ENCODE results near the gene MINDY4. TPM values are rescaled to one million over a fixed set of nuclear protein-coding genes. Genes with fewer than 3 reads are reported as not detected.
A peak's percentile ranks its signal among the peaks of the same experiment; 100 is the strongest.

Gene MINDY4
- polyA plus RNA-seq, 3 donors, result 0.15 to 0.17 TPM; not detected in 1

DNA sequence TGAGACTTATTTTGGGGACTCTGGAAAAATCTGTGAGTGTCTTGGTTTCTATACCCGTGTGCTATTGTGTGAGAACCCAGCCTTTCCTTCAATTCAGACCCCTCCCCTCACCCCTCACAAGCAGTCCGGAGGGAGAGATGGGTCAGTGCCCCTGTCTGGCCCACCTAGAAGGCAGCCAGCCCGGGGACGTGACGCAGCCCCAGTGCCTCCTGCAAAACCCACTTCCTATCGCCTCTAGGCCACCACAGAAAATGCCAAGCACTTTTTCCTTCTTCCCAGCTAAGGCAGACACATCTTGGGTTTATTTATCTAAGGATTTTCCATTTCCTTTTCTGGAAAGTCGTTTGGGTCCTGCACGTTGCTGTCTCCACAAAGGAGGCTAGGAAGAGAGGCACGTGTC is 128.8 kb downstream of the MINDY4 start:
- WGBS (ENCODE audit: insufficient coverage), result 67% methylated on average over 5 of the region's 9 CpGs
- H3K27ac ChIP-seq (ENCODE audit: low read depth in 1 of 2, low read length in 2 of 2), result no peak overlapping the region
- H3K9me3 Mint-ChIP-seq, result peaks cover 0 to 2% (median 0%) of the 10 kb centered on the region in 7 donors

DNA sequence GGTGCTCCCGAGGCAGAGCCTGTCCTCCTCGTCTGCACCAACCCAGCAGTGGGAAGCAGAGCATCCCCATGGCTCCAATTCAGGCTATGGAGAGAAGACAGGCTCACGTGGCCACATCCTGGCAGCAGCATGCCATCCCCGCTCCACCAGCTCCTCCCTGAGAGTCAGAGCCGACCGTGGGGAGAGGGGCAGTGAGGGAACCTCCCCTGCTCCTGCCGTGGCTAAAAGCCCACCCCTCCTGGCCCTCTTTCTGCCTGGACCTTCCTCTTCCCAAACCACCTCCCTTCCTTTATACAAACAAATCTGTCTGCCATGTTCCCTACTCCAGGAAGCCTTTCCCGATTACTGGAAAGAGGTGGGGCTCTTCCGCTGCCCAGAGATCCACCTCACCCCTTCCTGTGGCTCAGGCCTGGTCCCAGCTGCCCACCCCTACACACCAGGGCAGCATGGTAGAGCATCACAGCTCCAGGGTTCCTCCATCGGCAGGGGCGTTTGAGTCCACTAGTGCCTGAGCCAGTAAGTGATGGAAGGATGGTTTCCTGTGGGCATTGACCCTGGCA is 129.7 kb downstream of the MINDY4 start:
- Histone ChIP-seq H3K27ac (ENCODE audit: low read depth in 1 of 2, low read length in 2 of 2) (no peak overlapping the region), H3K4me2 (replicated peaks; ENCODE audit: extremely low read depth, low read length, poor library complexity, severe bottlenecking) (no peak overlapping the region), H3K79me2 (ENCODE audit: insufficient read depth, low read length) (no peaks in the 10 kb centered on the region), H3K4me3 (replicated peaks in 1 of 3; ENCODE audit: low read depth in 2 of 3, low read length in 3 of 3) (no peak overlapping the region), H3K9me3 (replicated peaks in 1 of 2; ENCODE audit: control insufficient read depth in 1 of 2, insufficient read depth in 1 of 2, low read length in 2 of 2) (no peaks in the 10 kb centered on the region), H2AFZ (ENCODE audit: insufficient read depth, low read depth, low read length, poor library complexity, severe bottlenecking) (no peak overlapping the region), H3K4me1 (ENCODE audit: control insufficient read depth in 1 of 2, insufficient read depth in 2 of 2, low read length in 2 of 2) (no peaks in the 10 kb centered on the region), H3K36me3 (replicated peaks in 1 of 2; ENCODE audit: control insufficient read depth in 1 of 2, insufficient read depth in 2 of 2, low read length in 2 of 2) (no peaks in the 10 kb centered on the region), H3K27me3 (ENCODE audit: control insufficient read depth in 2 of 2, insufficient read depth in 2 of 2, low read length in 2 of 2) (no peaks in the 10 kb centered on the region), H3K9ac (ENCODE audit: insufficient read depth, low read length, poor library complexity, severe bottlenecking) (no peak overlapping the region), H4K20me1 (ENCODE audit: insufficient read depth, low read length) (no peaks in the 10 kb centered on the region)
- peak overlapping the region in 1 of 7 donors; percentile 15 for H3K27ac Mint-ChIP-seq
- peaks cover 2 to 3% (median 3%) of the 10 kb centered on the region in 3 donors for H3K27me3 Mint-ChIP-seq (ENCODE audit: low read depth in 3 of 3)
- intact Hi-C loops (cut with micrococcal nuclease), result no loop called here
- no peak for DNase-seq
- no peak overlapping the region for H3K4me3 Mint-ChIP-seq
- H3K4me1 Mint-ChIP-seq, result no peaks in the 10 kb centered on the region
- no peaks in the 10 kb centered on the region for H3K36me3 Mint-ChIP-seq
- WGBS (ENCODE audit: insufficient coverage), result 90% methylated on average over 9 of the region's 11 CpGs
- peaks cover 0 to 2% (median 0%) of the 10 kb centered on the region in 7 donors for H3K9me3 Mint-ChIP-seq
- TF ChIP-seq, protein P1, sequence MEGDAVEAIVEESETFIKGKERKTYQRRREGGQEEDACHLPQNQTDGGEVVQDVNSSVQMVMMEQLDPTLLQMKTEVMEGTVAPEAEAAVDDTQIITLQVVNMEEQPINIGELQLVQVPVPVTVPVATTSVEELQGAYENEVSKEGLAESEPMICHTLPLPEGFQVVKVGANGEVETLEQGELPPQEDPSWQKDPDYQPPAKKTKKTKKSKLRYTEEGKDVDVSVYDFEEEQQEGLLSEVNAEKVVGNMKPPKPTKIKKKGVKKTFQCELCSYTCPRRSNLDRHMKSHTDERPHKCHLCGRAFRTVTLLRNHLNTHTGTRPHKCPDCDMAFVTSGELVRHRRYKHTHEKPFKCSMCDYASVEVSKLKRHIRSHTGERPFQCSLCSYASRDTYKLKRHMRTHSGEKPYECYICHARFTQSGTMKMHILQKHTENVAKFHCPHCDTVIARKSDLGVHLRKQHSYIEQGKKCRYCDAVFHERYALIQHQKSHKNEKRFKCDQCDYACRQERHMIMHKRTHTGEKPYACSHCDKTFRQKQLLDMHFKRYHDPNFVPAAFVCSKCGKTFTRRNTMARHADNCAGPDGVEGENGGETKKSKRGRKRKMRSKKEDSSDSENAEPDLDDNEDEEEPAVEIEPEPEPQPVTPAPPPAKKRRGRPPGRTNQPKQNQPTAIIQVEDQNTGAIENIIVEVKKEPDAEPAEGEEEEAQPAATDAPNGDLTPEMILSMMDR (IDR thresholded peaks at IDR 0.05), result no peak

More for the DNA sequence above, 128.8 kb downstream of the MINDY4 start:
- H3K36me3 ChIP-seq (replicated peaks in 1 of 2; ENCODE audit: control insufficient read depth in 1 of 2, insufficient read depth in 2 of 2, low read length in 2 of 2), result no peaks in the 10 kb centered on the region
- H3K4me3 ChIP-seq (replicated peaks in 1 of 3; ENCODE audit: low read depth in 2 of 3, low read length in 3 of 3), result no peak overlapping the region
- no peaks in the 10 kb centered on the region for H3K9me3 ChIP-seq (replicated peaks in 1 of 2; ENCODE audit: control insufficient read depth in 1 of 2, insufficient read depth in 1 of 2, low read length in 2 of 2)
- H3K9ac ChIP-seq (ENCODE audit: insufficient read depth, low read length, poor library complexity, severe bottlenecking), result no peak overlapping the region
- H3K27me3 Mint-ChIP-seq (ENCODE audit: low read depth in 3 of 3), result peaks cover 3 to 4% (median 3%) of the 10 kb centered on the region in 3 donors
- H3K79me2 ChIP-seq (ENCODE audit: insufficient read depth, low read length), result no peaks in the 10 kb centered on the region
- H2AFZ ChIP-seq (ENCODE audit: insufficient read depth, low read depth, low read length, poor library complexity, severe bottlenecking), result no peak overlapping the region
- H3K4me1 Mint-ChIP-seq, result no peaks in the 10 kb centered on the region
- TF ChIP-seq, protein P1 (IDR thresholded peaks at IDR 0.05), result no peak
- H4K20me1 ChIP-seq (ENCODE audit: insufficient read depth, low read length), result no peaks in the 10 kb centered on the region
- no peak for DNase-seq
- H3K4me3 Mint-ChIP-seq, result no peak overlapping the region
- H3K27me3 ChIP-seq (ENCODE audit: control insufficient read depth in 2 of 2, insufficient read depth in 2 of 2, low read length in 2 of 2), result no peaks in the 10 kb centered on the region
- H3K4me2 ChIP-seq (replicated peaks; ENCODE audit: extremely low read depth, low read length, poor library complexity, severe bottlenecking), result no peak overlapping the region
- no peak overlapping the region for H3K27ac Mint-ChIP-seq
- no peaks in the 10 kb centered on the region for H3K4me1 ChIP-seq (ENCODE audit: control insufficient read depth in 1 of 2, insufficient read depth in 2 of 2, low read length in 2 of 2)
- H3K36me3 Mint-ChIP-seq, result no peaks in the 10 kb centered on the region
- intact Hi-C loops (cut with micrococcal nuclease), result no loop called here
